Transverse colon (tissue), 4 donors: ENCODE measurements around the gene SGSH. TPM values are rescaled to one million over a fixed set of nuclear protein-coding genes. Genes with fewer than 3 reads are reported as not detected.

Experiments
- DNase-seq: peaks from one replicate; pipeline ENCODE4 v3.0.0-alpha.2; 2019
- H3K27ac ChIP-seq, 4 donors: fragments of 200-600 bp; sonication (generic); 2 replicates each; pipeline ENCODE4 v1.5.1; 2016 to 2018; ENCODE audit warnings: inconsistent platforms in 4 of 4
- H3K27me3 ChIP-seq: fragments of 200-600 bp; sonication (generic); 2 replicates; pipeline ENCODE4 v1.5.1; 2017; ENCODE audit warnings: inconsistent platforms
- H3K36me3 ChIP-seq, 4 donors: fragments of 200-600 bp; sonication (generic); 2 replicates each; pipeline ENCODE4 v1.5.1; 2017 to 2019; ENCODE audit warnings: inconsistent platforms in 4 of 4
- H3K4me1 ChIP-seq, 4 donors: fragments of 200-600 bp; sonication (generic); 2 replicates each; pipeline ENCODE4 v1.5.1; 2017 to 2020; ENCODE audit warnings: inconsistent platforms in 4 of 4
- H3K4me3 ChIP-seq, 4 donors: fragments of 200-600 bp; sonication (generic); 1 replicate in 1 of 4; 2 replicates in 3 of 4; pipeline versions ENCODE4 v1.5.1 to v1.6.1; 2017 to 2019; ENCODE audit warnings: inconsistent platforms in 4 of 4
- H3K9me3 ChIP-seq, 2 donors: fragments of 200-600 bp; sonication (generic); 2 replicates each; pipeline ENCODE4 v1.5.1; 2017 to 2019; ENCODE audit warnings: inconsistent platforms in 2 of 2
- EP300 ChIP-seq: sonication (generic); formaldehyde crosslinking; IDR thresholded peaks from one replicate; pipeline ENCODE4 v1.6.1; 2017; ENCODE audit warnings: antibody characterized with exemption, low read depth
- POLR2A ChIP-seq: fragments of 450-650 bp; IDR thresholded peaks from one replicate; pipeline ENCODE4 v1.6.1; 2016; ENCODE audit warnings: antibody characterized with exemption, mild to moderate bottlenecking, moderate library complexity
- POLR2AphosphoS5 ChIP-seq, 3 donors: sonication (generic); formaldehyde crosslinking; IDR thresholded peaks; one replicate each; pipeline ENCODE4 v1.6.1; 2016; ENCODE audit warnings: antibody characterized with exemption in 3 of 3
- WGBS, 2 donors: methylation state at CpG; one replicate each; pipeline ENCODE4 v1.1.5; 2018; ENCODE audit warnings: low coverage in 1 of 2; 5-methylcytosine and 5-hydroxymethylcytosine counted together
- in situ Hi-C, 4 donors: fragments of 200-750 bp; cut with MboI; loops; one replicate each; pipeline versions ENCODE4 v1.15.0 to v1.15.1; 2017; ENCODE audit warnings: low sequenced_read_pairs in 3 of 4, low pct_ligation_motif_present in 1 of 4, low pct_unique_long_range_greater_than_20kb in 1 of 4
- intact Hi-C: fragments of 100-400 bp; cut with DNase I; formaldehyde crosslinking; loops from one replicate; pipeline ENCODE4 v1.15.1; 2023; ENCODE audit warnings: low total_unique reads
- total RNA-seq, 4 donors: library from RNA; depleted of rRNA; stranded (reverse); fragments of >200 nt; gene quantifications; one replicate each; pipeline ENCODE4 v1.1.0, GENCODE V29; 2016
- TF ChIP-seq, protein P1 (sequence below), 5 experiments: fragments of 200-600 bp in 3 of 5; fragments of 450-650 bp in 2 of 5; sonication (generic) in 3 of 5; IDR thresholded peaks; 1 replicate in 2 of 5; 2 replicates in 3 of 5; pipeline ENCODE4 v1.5.1; 2016 to 2017; ENCODE audit warnings: antibody characterized with exemption in 5 of 5, inconsistent platforms in 3 of 5, mild to moderate bottlenecking in 2 of 5, moderate library complexity in 1 of 5

Gene SGSH
- total RNA-seq, 4 donors from 2014 or later: 26.2 to 66.2 (median 39.9) TPM

DNA sequence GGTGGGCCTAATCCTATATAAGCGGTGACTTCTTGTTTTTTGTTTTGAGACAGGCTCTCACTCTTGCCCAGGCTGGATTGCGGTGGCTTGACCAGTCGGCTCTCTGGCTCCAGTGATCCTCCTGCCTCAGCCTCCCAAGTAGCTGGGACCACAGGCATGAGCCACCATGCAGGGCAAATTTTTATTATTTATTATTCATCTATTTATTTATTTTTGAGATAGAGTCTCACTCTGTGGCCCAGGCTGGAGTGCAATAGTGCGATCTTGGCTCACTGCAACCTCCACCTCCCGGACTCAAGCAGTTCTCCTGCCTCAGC lies 35.9 kb upstream of the SGSH start:
- intact Hi-C loops: no loop called here
- Histone ChIP-seq H3K27ac (no peak overlapping the region), H3K27me3 (no peaks in the 10 kb centered on the region), H3K9me3 (no peaks in the 10 kb centered on the region), H3K36me3 (no peaks in the 10 kb centered on the region), H3K4me3 (no peak overlapping the region), H3K4me1 (peaks cover 4 to 51% (median 21%) of the 10 kb centered on the region in 4 donors)
- in situ Hi-C loops: no loop called here
- no peak for DNase-seq
- 93 to 98% methylated on average over 3 to 5 of the region's 5 CpGs for WGBS, 2 donors
- TF ChIP-seq, protein P1, sequence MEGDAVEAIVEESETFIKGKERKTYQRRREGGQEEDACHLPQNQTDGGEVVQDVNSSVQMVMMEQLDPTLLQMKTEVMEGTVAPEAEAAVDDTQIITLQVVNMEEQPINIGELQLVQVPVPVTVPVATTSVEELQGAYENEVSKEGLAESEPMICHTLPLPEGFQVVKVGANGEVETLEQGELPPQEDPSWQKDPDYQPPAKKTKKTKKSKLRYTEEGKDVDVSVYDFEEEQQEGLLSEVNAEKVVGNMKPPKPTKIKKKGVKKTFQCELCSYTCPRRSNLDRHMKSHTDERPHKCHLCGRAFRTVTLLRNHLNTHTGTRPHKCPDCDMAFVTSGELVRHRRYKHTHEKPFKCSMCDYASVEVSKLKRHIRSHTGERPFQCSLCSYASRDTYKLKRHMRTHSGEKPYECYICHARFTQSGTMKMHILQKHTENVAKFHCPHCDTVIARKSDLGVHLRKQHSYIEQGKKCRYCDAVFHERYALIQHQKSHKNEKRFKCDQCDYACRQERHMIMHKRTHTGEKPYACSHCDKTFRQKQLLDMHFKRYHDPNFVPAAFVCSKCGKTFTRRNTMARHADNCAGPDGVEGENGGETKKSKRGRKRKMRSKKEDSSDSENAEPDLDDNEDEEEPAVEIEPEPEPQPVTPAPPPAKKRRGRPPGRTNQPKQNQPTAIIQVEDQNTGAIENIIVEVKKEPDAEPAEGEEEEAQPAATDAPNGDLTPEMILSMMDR (IDR thresholded peaks at IDR 0.05): no peak
- TF ChIP-seq EP300 (no peak), POLR2A (no peak), POLR2AphosphoS5 (IDR thresholded peaks at IDR 0.05) (no peak)

DNA sequence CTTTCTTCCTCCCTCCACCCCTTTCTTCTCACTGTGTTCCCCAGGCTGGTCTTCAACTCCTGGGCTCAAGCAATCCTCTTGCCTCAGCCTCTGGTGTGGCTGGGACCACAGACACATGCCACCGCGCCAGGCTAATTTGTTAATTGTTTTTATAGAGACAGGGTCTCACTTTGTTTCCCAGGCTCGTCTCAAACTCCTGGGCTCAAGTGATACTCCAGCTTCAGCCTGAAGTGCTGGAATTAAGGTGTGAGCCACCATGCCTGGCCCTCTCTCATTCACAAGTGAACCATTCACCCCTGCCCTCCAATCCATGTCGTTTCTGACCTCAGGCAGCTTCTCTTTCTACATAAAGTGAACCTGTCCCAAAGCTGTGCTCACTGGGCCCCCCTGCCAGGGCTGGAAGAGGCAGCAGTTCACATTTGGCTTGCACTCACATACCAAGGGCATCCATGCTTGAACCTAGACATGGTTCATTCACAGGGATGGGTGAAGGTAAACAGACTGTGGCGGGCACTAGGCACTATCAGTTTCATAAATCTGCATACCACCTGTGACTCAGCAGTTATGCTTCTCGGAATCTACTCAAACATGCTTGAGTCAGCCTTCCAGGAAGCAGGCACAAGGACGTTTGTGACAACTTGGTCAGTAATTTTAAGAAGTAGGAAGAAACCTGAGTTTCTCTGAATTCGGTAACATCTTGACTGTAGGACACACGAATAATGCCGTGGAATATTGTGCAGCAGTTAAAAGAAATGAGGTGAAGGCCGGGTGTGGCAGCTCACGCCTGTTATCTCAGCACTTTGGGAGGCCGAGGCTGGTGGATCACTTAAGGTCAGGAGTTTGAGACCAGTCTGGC lies 34.5 kb upstream of the SGSH start:
- 32 to 51% methylated on average over 4 to 13 of the region's 13 CpGs for WGBS, 2 donors
- no peaks in the 10 kb centered on the region for H3K36me3 ChIP-seq
- intact Hi-C loops (no loop called here), in situ Hi-C loops (no loop called here)
- peaks cover 4 to 47% (median 17%) of the 10 kb centered on the region in 4 donors for H3K4me1 ChIP-seq
- DNase-seq: peak; percentile 70
- H3K4me3 ChIP-seq: no peak overlapping the region
- H3K9me3 ChIP-seq: no peaks in the 10 kb centered on the region
- H3K27ac ChIP-seq: peak overlapping the region; percentile 65 to 80 (median 76)
- H3K27me3 ChIP-seq: no peaks in the 10 kb centered on the region
- TF ChIP-seq, protein P1 (IDR thresholded peaks at IDR 0.05): no peak
- TF ChIP-seq POLR2AphosphoS5 (IDR thresholded peaks at IDR 0.05) (peak; percentile 64 to 69 (median 69)), POLR2A (no peak), EP300 (peak; percentile 73)

DNA sequence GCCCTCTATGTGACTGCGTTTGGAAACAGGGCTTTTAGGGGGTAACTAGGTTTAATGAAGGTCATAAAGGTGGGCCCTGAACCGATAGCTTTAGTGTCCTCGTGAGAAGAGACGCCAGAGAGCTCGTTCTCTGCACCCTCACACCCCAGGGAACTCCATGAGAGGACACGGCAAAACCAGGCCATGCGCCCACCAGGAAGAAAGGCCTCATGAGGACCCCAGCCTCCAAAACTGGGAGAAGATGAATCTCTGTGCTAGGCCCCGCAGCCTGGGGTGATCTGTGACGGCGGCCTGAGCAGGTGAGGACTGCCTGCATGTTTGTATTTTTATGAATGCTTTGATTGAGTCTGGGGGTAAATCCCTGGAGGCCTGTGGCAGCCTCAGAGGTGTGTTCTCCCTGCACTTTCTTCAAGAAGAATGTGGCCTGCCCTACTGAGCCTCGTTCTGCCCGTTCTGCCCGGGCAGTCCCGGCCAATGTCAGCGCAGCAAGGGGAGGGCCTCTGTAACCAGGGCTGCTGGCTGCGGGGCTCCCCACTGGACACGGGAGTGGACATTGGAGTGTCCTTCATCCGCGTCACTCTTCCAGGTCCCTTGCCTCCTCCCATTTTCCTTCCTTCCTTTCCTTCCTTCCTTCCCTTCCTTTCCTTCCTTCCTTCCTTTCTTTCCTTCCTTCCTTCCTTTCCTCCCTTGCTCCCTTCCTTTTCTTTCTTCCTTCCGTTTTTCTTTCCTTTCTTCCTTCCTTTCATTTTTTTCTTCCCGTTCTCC lies 33.7 kb upstream of the SGSH start:
- H3K27me3 ChIP-seq: no peaks in the 10 kb centered on the region
- intact Hi-C loops: no loop called here
- H3K4me3 ChIP-seq: no peak overlapping the region
- H3K9me3 ChIP-seq: no peaks in the 10 kb centered on the region
- H3K4me1 ChIP-seq: peaks cover 4 to 39% (median 16%) of the 10 kb centered on the region in 4 donors
- no peak for TF ChIP-seq EP300
- peak overlapping the region; percentile 12 to 78 (median 69) for H3K27ac ChIP-seq
- no peak for DNase-seq
- no peaks in the 10 kb centered on the region for H3K36me3 ChIP-seq
- in situ Hi-C loops: no loop called here
- 87 to 92% methylated on average over 2 to 21 of the region's 21 CpGs for WGBS, 2 donors

DNA sequence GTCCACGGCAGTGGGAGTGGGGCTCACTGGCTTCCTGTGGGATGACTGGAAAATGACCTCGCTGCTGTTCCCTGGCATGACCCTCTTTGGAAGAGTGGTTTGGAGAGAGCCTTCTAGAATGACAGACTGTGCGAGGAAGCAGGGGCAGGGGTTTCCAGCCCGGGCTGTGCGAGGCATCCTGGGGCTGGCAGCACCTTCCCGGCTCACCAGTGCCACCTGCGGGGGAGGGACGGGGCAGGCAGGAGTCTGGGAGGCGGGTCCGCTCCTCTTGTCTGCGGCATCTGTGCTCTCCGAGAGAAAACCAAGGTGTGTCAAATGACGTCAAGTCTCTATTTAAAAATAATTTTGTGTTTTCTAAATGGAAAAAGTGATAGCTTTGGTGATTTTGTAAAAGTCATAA lies 32.7 kb upstream of the SGSH start:
- peaks cover 4 to 32% (median 14%) of the 10 kb centered on the region in 4 donors for H3K4me1 ChIP-seq
- in situ Hi-C loops: no loop called here
- no peaks in the 10 kb centered on the region for H3K9me3 ChIP-seq
- intact Hi-C loops: no loop called here
- H3K36me3 ChIP-seq: no peaks in the 10 kb centered on the region
- no peak overlapping the region for H3K4me3 ChIP-seq
- TF ChIP-seq, protein P1 (IDR thresholded peaks at IDR 0.05): peak; percentile 42 to 73 (median 64)
- TF ChIP-seq POLR2A (no peak), EP300 (no peak)
- no peaks in the 10 kb centered on the region for H3K27me3 ChIP-seq
- WGBS, 2 donors: 42% methylated on average over 13 of the region's 13 CpGs; no CpG with 5 or more reads in 1 of the 2 donors
- H3K27ac ChIP-seq: no peak overlapping the region
- peak; percentile 84 for DNase-seq
